ENCODE results near the gene PVALB. TPM values are rescaled to one million over a fixed set of nuclear protein-coding genes. Genes with fewer than 3 reads are reported as not detected.

Gene PVALB
- total and polyA plus RNA-seq, 4 donors = 0.73 to 3.0 (median 2.4) TPM; not detected in 1

GRCh38 chr22:36846949-36847348, 30.1 kb upstream of the PVALB start:
- Histone ChIP-seq H3K36me3 (ENCODE audit: control insufficient read depth in 4 of 4, insufficient read depth in 4 of 4, low read length in 4 of 4) (no peaks in the 10 kb centered on the region), H3K4me1 (ENCODE audit: control insufficient read depth in 5 of 5, insufficient read depth in 5 of 5, low read length in 5 of 5) (no peaks in the 10 kb centered on the region), H3K27ac (ENCODE audit: low read depth in 1 of 2, low read length in 1 of 2) (no peak overlapping the region), H3K4me3 (no peak overlapping the region), H3K9ac (ENCODE audit: insufficient read depth in 1 of 2, low read length in 2 of 2) (no peak overlapping the region), H3K9me3 (ENCODE audit: control insufficient read depth in 4 of 4, insufficient read depth in 3 of 4, low read length in 3 of 4) (no peaks in the 10 kb centered on the region), H3K27me3 (ENCODE audit: control insufficient read depth in 3 of 3, insufficient read depth in 3 of 3, low read length in 2 of 3) (peaks cover 5 to 37% (median 7%) of the 10 kb centered on the region in 3 donors)
- no peak for TF ChIP-seq CTCF (IDR thresholded peaks at IDR 0.05; ENCODE audit: control extremely low read depth, extremely low read depth)
- 48 to 58% methylated on average over 4 to 6 of the region's 6 CpGs for WGBS, 2 donors
- DNase-seq = no peak
- no peak for ATAC-seq (ENCODE audit: insufficient read depth, low FRiP score)

- 72 to 85% methylated on average over 5 of the region's 5 CpGs for WGBS, 2 donors
- H3K27ac ChIP-seq (ENCODE audit: low read depth in 1 of 2, low read length in 1 of 2) = no peak overlapping the region
- peaks cover 5 to 36% (median 7%) of the 10 kb centered on the region in 3 donors for H3K27me3 ChIP-seq (ENCODE audit: control insufficient read depth in 3 of 3, insufficient read depth in 3 of 3, low read length in 2 of 3)
- DNase-seq (no peak), ATAC-seq (ENCODE audit: insufficient read depth, low FRiP score) (no peak)
- no peaks in the 10 kb centered on the region for H3K9me3 ChIP-seq (ENCODE audit: control insufficient read depth in 4 of 4, insufficient read depth in 3 of 4, low read length in 3 of 4)
- H3K36me3 ChIP-seq (ENCODE audit: control insufficient read depth in 4 of 4, insufficient read depth in 4 of 4, low read length in 4 of 4) = no peaks in the 10 kb centered on the region
- H3K4me1 ChIP-seq (ENCODE audit: control insufficient read depth in 5 of 5, insufficient read depth in 5 of 5, low read length in 5 of 5) = no peaks in the 10 kb centered on the region
- H3K9ac ChIP-seq (ENCODE audit: insufficient read depth in 1 of 2, low read length in 2 of 2) = no peak overlapping the region
- no peak overlapping the region for H3K4me3 ChIP-seq
- TF ChIP-seq CTCF (IDR thresholded peaks at IDR 0.05; ENCODE audit: control extremely low read depth, extremely low read depth) = no peak
These were observed 29.4 kb upstream of the PVALB start for GRCh38 chr22:36846271-36846670.

GRCh38 chr22:36840106-36840505, 23.3 kb upstream of the PVALB start:
- Histone ChIP-seq H3K27ac (ENCODE audit: low read depth in 1 of 2, low read length in 1 of 2) (no peak overlapping the region), H3K27me3 (ENCODE audit: control insufficient read depth in 3 of 3, insufficient read depth in 3 of 3, low read length in 2 of 3) (peaks cover 0 to 29% (median 7%) of the 10 kb centered on the region in 3 donors), H3K4me3 (no peak overlapping the region), H3K36me3 (ENCODE audit: control insufficient read depth in 4 of 4, insufficient read depth in 4 of 4, low read length in 4 of 4) (no peaks in the 10 kb centered on the region), H3K4me1 (ENCODE audit: control insufficient read depth in 5 of 5, insufficient read depth in 5 of 5, low read length in 5 of 5) (no peaks in the 10 kb centered on the region), H3K9ac (ENCODE audit: insufficient read depth in 1 of 2, low read length in 2 of 2) (no peak overlapping the region), H3K9me3 (ENCODE audit: control insufficient read depth in 4 of 4, insufficient read depth in 3 of 4, low read length in 3 of 4) (peaks cover 0 to 6% (median 0%) of the 10 kb centered on the region in 4 donors)
- ATAC-seq (ENCODE audit: insufficient read depth, low FRiP score) (no peak), DNase-seq (no peak)
- no peak for TF ChIP-seq CTCF (IDR thresholded peaks at IDR 0.05; ENCODE audit: control extremely low read depth, extremely low read depth)
- 58 to 70% methylated on average over 8 of the region's 8 CpGs for WGBS, 2 donors
